ENCODE measurements around the gene AGBL3. TPM values are rescaled to one million over a fixed set of nuclear protein-coding genes. Genes with fewer than 3 reads are reported as not detected.

The AGBL3 gene
- total RNA-seq, 2 donors from 2014 or later, result 0.47 to 0.98 TPM

- Histone ChIP-seq H3K27me3 (no peaks in the 10 kb centered on the region), H3K27ac (peak overlapping the region; percentile 92), H3K9ac (ENCODE audit: low read depth in 2 of 2, low read length in 2 of 2) (no peak overlapping the region), H3K36me3 (no peaks in the 10 kb centered on the region), H3K4me1 (no peaks in the 10 kb centered on the region), H3K9me3 (no peaks in the 10 kb centered on the region), H3K4me3 (no peak overlapping the region)
- intact Hi-C loops (cut with DNase I), result no loop called here
- no peak for TF ChIP-seq CTCF (IDR thresholded peaks at IDR 0.05)
- DNase-seq, result no peak
Observed at GRCh38 chr7:135150072-135150782, 163.9 kb downstream of the AGBL3 start.

- Histone ChIP-seq H3K9me3 (no peaks in the 10 kb centered on the region), H3K27me3 (no peaks in the 10 kb centered on the region), H3K4me1 (no peaks in the 10 kb centered on the region), H3K9ac (ENCODE audit: low read depth in 2 of 2, low read length in 2 of 2) (no peak overlapping the region), H3K36me3 (no peaks in the 10 kb centered on the region), H3K27ac (peak overlapping the region; percentile 10), H3K4me3 (no peak overlapping the region)
- no peak for DNase-seq
- no peak for TF ChIP-seq CTCF (IDR thresholded peaks at IDR 0.05)
- intact Hi-C loops (cut with DNase I), result no loop called here
Observed at GRCh38 chr7:135151132-135151531, 164.8 kb downstream of the AGBL3 start.

- no peaks in the 10 kb centered on the region for H3K36me3 ChIP-seq
- no peak for TF ChIP-seq CTCF (IDR thresholded peaks at IDR 0.05)
- H3K4me3 ChIP-seq, result no peak overlapping the region
- H3K9ac ChIP-seq (ENCODE audit: low read depth in 2 of 2, low read length in 2 of 2), result no peak overlapping the region
- H3K4me1 ChIP-seq, result no peaks in the 10 kb centered on the region
- H3K27ac ChIP-seq, result peak overlapping the region; percentile 10
- intact Hi-C loops (cut with DNase I), result no loop called here
- H3K27me3 ChIP-seq, result no peaks in the 10 kb centered on the region
- DNase-seq, result no peak
- H3K9me3 ChIP-seq, result no peaks in the 10 kb centered on the region
Observed at GRCh38 chr7:135151533-135151932, 165.2 kb downstream of the AGBL3 start.

GRCh38 chr7:135152442-135152841, 166.1 kb downstream of the AGBL3 start:
- intact Hi-C loops (cut with DNase I), result no loop called here
- no peak overlapping the region for H3K27ac ChIP-seq

GRCh38 chr7:135154734-135155133, 168.4 kb downstream of the AGBL3 start:
- Histone ChIP-seq H3K4me3 (no peak overlapping the region), H3K36me3 (no peaks in the 10 kb centered on the region), H3K27me3 (no peaks in the 10 kb centered on the region), H3K4me1 (no peaks in the 10 kb centered on the region), H3K27ac (no peak overlapping the region), H3K9ac (ENCODE audit: low read depth in 2 of 2, low read length in 2 of 2) (no peak overlapping the region), H3K9me3 (no peaks in the 10 kb centered on the region)
- no peak for TF ChIP-seq CTCF (IDR thresholded peaks at IDR 0.05)
- intact Hi-C loops (cut with DNase I), result no loop called here
- no peak for DNase-seq

More at GRCh38 chr7:135152442-135152841, 166.1 kb downstream of the AGBL3 start:
- Histone ChIP-seq H3K36me3 (no peaks in the 10 kb centered on the region), H3K9ac (ENCODE audit: low read depth in 2 of 2, low read length in 2 of 2) (no peak overlapping the region), H3K4me3 (no peak overlapping the region), H3K27me3 (no peaks in the 10 kb centered on the region), H3K9me3 (no peaks in the 10 kb centered on the region), H3K4me1 (no peaks in the 10 kb centered on the region)
- TF ChIP-seq CTCF (IDR thresholded peaks at IDR 0.05), result no peak
- no peak for DNase-seq

Data from colonic mucosa (tissue), 4 donors.